BJ (cell line): Measurements from ENCODE around the gene PDE4D. TPM values are rescaled to one million over a fixed set of nuclear protein-coding genes. Genes with fewer than 3 reads are reported as not detected.
"Not testable (repeated sequence)": the region's sequence is repeated elsewhere in the genome, so short reads cannot be mapped to it uniquely, and the experiment has no call there.

Source experiments
- CTCF ChIA-PET: fragments of 350-600 bp; formaldehyde crosslinking; extraction: SDS; loops from one replicate; lab custom pipeline; 2021; ENCODE audit warnings: antibody characterized with exemption, inconsistent platforms; lab: Yijun Ruan, JAX
- POLR2A ChIA-PET: fragments of 300-600 bp; sonication (Branson Sonifier 250); formaldehyde crosslinking; extraction: SDS; loops from one replicate; lab custom pipeline; 2021; ENCODE audit warnings: antibody characterized with exemption; lab: Charles Lee
- DNase-seq: peaks from one replicate; pipeline ENCODE4 v3.0.0-alpha.2; 2011; ENCODE audit warnings: low read depth
- H3K27me3 ChIP-seq: 2 replicates; pipeline ENCODE4 v1.6.0; 2011; ENCODE audit warnings: low read length; ENCODE audit not compliant: control insufficient read depth, insufficient read depth
- H3K36me3 ChIP-seq: 2 replicates; pipeline ENCODE4 v1.5.1; 2011; ENCODE audit warnings: low read length; ENCODE audit not compliant: control insufficient read depth, insufficient read depth
- H3K4me3 ChIP-seq: 2 replicates; pipeline ENCODE4 v1.5.1; 2011; ENCODE audit warnings: low read depth, mild to moderate bottlenecking, control low read depth, low read length
- polyA plus RNA-seq: library from polyadenylated mRNA; depleted of rRNA; stranded (reverse); fragments of >200 nt; gene quantifications from 2 replicates; pipeline ENCODE4 v1.2.3, GENCODE V29; 2011
- TF ChIP-seq, protein P1 (sequence below): IDR thresholded peaks from 2 replicates; pipeline ENCODE4 v1.5.1; 2011; ENCODE audit warnings: low read depth, mild to moderate bottlenecking, control low read depth, inconsistent platforms, low read length, moderate library complexity; ENCODE audit not compliant: insufficient read depth

The PDE4D gene
- polyA plus RNA-seq, 1 experiment: 2.8 TPM

DNA sequence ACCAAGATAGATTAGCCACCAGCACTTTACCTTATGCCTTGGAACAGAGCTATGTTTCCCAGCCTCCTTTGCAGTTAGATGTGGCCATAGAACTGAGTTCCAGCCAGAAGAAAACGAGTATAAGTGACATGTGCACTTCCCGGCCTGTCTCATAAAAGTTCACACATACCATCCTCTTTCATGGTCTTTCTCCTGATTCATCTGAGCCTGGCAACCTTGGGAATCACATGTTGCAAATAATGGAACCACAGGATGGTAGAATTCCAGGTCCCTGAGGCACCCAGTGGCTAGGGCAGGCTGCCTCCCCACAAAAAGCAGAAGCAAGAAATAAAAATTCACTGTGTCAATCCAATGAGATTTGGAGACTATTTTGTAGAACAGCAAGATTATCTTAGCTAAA, 128.1 kb downstream of the PDE4D start:
- no peak for DNase-seq
- ChIA-PET POLR2A (no interaction called here), CTCF (interaction anchor here (0.6 kb wide), 2 partner anchors 9 to 92 kb away, joined by 3 read pairs; no protein-coding TSS in a partner anchor)
- Histone ChIP-seq H3K4me3 (no peak overlapping the region), H3K27me3 (peaks cover 16% of the 10 kb centered on the region), H3K36me3 (no peaks in the 10 kb centered on the region)
- TF ChIP-seq, protein P1, sequence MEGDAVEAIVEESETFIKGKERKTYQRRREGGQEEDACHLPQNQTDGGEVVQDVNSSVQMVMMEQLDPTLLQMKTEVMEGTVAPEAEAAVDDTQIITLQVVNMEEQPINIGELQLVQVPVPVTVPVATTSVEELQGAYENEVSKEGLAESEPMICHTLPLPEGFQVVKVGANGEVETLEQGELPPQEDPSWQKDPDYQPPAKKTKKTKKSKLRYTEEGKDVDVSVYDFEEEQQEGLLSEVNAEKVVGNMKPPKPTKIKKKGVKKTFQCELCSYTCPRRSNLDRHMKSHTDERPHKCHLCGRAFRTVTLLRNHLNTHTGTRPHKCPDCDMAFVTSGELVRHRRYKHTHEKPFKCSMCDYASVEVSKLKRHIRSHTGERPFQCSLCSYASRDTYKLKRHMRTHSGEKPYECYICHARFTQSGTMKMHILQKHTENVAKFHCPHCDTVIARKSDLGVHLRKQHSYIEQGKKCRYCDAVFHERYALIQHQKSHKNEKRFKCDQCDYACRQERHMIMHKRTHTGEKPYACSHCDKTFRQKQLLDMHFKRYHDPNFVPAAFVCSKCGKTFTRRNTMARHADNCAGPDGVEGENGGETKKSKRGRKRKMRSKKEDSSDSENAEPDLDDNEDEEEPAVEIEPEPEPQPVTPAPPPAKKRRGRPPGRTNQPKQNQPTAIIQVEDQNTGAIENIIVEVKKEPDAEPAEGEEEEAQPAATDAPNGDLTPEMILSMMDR: no peak

DNA sequence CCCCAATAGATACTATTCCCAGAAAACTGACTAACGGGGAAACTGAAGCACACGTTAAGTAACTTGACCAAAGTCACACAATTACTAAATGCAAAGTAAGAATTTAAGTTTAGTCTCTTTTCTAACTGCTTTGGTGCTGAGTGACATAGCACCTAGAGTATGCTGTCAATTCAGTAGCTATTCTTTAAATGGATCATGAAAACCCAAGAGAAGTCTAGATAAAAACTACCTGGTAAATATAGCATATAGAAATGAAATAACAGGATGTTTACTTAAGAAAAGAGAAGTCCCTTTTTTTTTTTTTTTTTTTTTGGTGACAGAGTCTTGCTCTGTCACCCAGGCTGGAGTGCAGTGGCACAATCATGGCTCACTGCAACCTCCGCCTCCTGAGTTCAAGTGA, 129.2 kb downstream of the PDE4D start:
- ChIA-PET POLR2A (no interaction called here), CTCF (no interaction called here)

DNA sequence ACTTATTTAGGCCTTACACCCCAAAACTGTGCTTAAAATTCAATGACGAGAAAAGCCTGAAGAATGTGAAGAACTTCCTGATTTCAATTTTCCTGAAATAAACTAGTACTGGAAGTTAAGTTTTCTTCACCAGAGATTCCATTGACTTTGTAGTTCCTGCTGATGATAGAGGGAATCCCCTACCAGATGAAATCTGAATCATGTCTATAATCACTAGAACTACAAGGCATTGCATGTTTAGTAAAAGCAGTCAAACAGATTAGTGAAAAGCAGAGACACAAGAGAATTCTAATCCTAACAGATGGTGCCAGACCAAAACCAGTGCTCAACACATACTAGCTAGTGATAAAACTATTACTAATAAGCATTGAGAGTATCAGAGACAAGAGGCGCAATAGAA, 130.0 kb downstream of the PDE4D start:
- POLR2A ChIA-PET: no interaction called here
- no peaks in the 10 kb centered on the region for H3K36me3 ChIP-seq
- CTCF ChIA-PET: no interaction called here

More for the DNA sequence above, 129.2 kb downstream of the PDE4D start:
- TF ChIP-seq, protein P1: no peak
- Histone ChIP-seq H3K27me3 (peaks cover 16% of the 10 kb centered on the region), H3K36me3 (no peaks in the 10 kb centered on the region), H3K4me3 (no peak overlapping the region)
- DNase-seq: no peak

DNA sequence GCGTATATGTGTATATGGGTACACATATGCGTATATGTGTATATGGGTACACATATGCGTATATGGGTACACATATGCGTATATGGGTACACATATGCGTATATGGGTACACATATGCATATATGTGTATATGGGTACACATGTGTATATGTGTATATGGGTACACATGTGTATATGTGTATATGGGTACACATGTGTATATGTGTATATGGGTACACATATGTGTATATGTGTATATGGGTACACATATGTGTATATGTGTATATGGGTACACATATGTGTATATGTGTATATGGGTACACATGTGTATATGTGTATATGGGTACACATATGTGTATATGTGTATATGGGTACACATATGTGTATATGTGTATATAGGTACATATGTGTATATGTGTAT, 131.3 kb downstream of the PDE4D start:
- H3K27me3 ChIP-seq, H3K36me3 ChIP-seq, DNase-seq, CTCF ChIA-PET, POLR2A ChIA-PET, H3K4me3 ChIP-seq: not testable (repeated sequence)

More for the DNA sequence above, 130.0 kb downstream of the PDE4D start:
- TF ChIP-seq, protein P1: no peak
- DNase-seq: no peak
- H3K27me3 ChIP-seq: peaks cover 16% of the 10 kb centered on the region
- H3K4me3 ChIP-seq: no peak overlapping the region

DNA sequence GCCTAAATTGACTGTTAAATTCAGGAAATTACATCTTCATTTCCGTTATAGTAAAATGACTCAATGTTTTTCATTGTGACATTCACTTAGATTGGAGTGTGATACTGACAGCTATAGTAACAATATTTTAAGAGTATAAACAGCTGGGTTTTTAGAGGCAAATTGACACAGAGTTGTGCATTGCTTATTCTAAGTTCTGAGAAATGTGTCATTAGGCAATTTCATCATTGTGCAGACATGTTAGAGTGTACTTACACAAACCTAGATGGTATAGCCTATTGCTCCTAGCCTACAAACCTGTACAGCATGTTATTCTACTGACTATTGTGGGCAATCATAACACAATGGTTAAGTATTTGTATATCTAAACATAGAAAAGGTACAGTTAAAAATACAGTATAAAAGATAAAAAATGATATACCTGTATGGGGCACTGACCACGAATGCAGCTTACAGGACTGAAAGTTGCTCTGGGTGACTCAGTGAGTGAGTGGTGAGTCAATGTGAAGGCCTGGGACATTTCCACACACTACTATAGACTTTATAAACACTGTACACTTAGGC, 132.7 kb downstream of the PDE4D start:
- POLR2A ChIA-PET: no interaction called here
- DNase-seq: no peak
- CTCF ChIA-PET: no interaction called here
- TF ChIP-seq, protein P1: no peak
- Histone ChIP-seq H3K4me3 (no peak overlapping the region), H3K36me3 (no peaks in the 10 kb centered on the region), H3K27me3 (no peaks in the 10 kb centered on the region)
